ENCODE measurements around the gene DIAPH3. TPM values are rescaled to one million over a fixed set of nuclear protein-coding genes. Genes with fewer than 3 reads are reported as not detected.

Gene DIAPH3
- total and polyA plus RNA-seq, 2 of the 4 experiments (the other 2 are of a cell fraction): 8.9 to 9.3 TPM

- no peak overlapping the region for H2BK5ac ChIP-seq (ENCODE audit: low read depth, low read length, poor library complexity, severe bottlenecking)
- BruUV-seq (replicated peaks): no TSS peak
- H2BK15ac ChIP-seq (ENCODE audit: low read depth, low read length): no peak overlapping the region
- H3K27me3 ChIP-seq (ENCODE audit: control insufficient read depth, insufficient read depth, low read length): no peaks in the 10 kb centered on the region
- dilution Hi-C loops (cut with HindIII; ENCODE audit: low sequenced_read_pairs, unreplicated experiment): no loop called here
- no peak overlapping the region for H4K8ac ChIP-seq (ENCODE audit: low read depth in 2 of 2, low read length in 2 of 2)
- no peak overlapping the region for H3K27ac ChIP-seq (ENCODE audit: insufficient read depth, low read length)
- no peak overlapping the region for H3K9ac ChIP-seq (ENCODE audit: low read depth, low read length)
- no peak overlapping the region for H2BK120ac ChIP-seq (ENCODE audit: low read depth, low read length)
- H2AK9ac ChIP-seq (replicated peaks; ENCODE audit: low read depth, low read length, poor library complexity): no peak overlapping the region
- no peak overlapping the region for H2AFZ ChIP-seq (replicated peaks; ENCODE audit: low read length, poor library complexity)
- CTCF ChIA-PET: no interaction called here
- no peak overlapping the region for H3K4me2 ChIP-seq (ENCODE audit: low read depth, low read length)
- TF ChIP-seq NFE2L2 (IDR thresholded peaks at IDR 0.05; ENCODE audit: low read depth, low read length): no peak
- TF ChIP-seq MXI1 (IDR thresholded peaks at IDR 0.05; ENCODE audit: borderline replicate concordance, low read depth, low read length): no peak
- TF ChIP-seq CEBPB (IDR thresholded peaks at IDR 0.05; ENCODE audit: low read depth, low read length): no peak
- no peak for TF ChIP-seq FOS (IDR thresholded peaks at IDR 0.05; ENCODE audit: low read depth, low read length)
- no peak for TF ChIP-seq BHLHE40 (IDR thresholded peaks at IDR 0.05; ENCODE audit: low read depth, low read length)
- TF ChIP-seq, protein P1, sequence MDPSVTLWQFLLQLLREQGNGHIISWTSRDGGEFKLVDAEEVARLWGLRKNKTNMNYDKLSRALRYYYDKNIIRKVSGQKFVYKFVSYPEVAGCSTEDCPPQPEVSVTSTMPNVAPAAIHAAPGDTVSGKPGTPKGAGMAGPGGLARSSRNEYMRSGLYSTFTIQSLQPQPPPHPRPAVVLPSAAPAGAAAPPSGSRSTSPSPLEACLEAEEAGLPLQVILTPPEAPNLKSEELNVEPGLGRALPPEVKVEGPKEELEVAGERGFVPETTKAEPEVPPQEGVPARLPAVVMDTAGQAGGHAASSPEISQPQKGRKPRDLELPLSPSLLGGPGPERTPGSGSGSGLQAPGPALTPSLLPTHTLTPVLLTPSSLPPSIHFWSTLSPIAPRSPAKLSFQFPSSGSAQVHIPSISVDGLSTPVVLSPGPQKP (IDR thresholded peaks at IDR 0.05; ENCODE audit: borderline replicate concordance, low read depth, low read length): no peak
- no peak for TF ChIP-seq CHD1 (IDR thresholded peaks at IDR 0.05; ENCODE audit: low read depth, low read length)
- no peak for TF ChIP-seq RFX5 (IDR thresholded peaks at IDR 0.05; ENCODE audit: low read depth, low read length)
- no peak for TF ChIP-seq RAD21 (IDR thresholded peaks at IDR 0.05; ENCODE audit: low read length)
- TF ChIP-seq POLR2A (IDR thresholded peaks at IDR 0.05; ENCODE audit: low read depth, low read length): no peak
- no peak for TF ChIP-seq SMC3 (IDR thresholded peaks at IDR 0.05; ENCODE audit: low read depth, low read length)
- no peak for TF ChIP-seq MAFK (IDR thresholded peaks at IDR 0.05; ENCODE audit: low read depth, low read length)
- TF ChIP-seq, protein P2, sequence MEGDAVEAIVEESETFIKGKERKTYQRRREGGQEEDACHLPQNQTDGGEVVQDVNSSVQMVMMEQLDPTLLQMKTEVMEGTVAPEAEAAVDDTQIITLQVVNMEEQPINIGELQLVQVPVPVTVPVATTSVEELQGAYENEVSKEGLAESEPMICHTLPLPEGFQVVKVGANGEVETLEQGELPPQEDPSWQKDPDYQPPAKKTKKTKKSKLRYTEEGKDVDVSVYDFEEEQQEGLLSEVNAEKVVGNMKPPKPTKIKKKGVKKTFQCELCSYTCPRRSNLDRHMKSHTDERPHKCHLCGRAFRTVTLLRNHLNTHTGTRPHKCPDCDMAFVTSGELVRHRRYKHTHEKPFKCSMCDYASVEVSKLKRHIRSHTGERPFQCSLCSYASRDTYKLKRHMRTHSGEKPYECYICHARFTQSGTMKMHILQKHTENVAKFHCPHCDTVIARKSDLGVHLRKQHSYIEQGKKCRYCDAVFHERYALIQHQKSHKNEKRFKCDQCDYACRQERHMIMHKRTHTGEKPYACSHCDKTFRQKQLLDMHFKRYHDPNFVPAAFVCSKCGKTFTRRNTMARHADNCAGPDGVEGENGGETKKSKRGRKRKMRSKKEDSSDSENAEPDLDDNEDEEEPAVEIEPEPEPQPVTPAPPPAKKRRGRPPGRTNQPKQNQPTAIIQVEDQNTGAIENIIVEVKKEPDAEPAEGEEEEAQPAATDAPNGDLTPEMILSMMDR (conservative IDR thresholded peaks at IDR 0.05; ENCODE audit: low read depth, low read length): no peak
- TF ChIP-seq USF2 (IDR thresholded peaks at IDR 0.05; ENCODE audit: low read depth, low read length): no peak
- TF ChIP-seq MAZ (IDR thresholded peaks at IDR 0.05; ENCODE audit: borderline replicate concordance, low read depth, low read length): no peak
- no peak for TF ChIP-seq RCOR1 (IDR thresholded peaks at IDR 0.05; ENCODE audit: insufficient replicate concordance, low read length)
- no peak overlapping the region for H2BK20ac ChIP-seq (ENCODE audit: low read depth, low read length)
- H3K23ac ChIP-seq (ENCODE audit: low read depth, low read length): no peak overlapping the region
- no peak overlapping the region for H4K91ac ChIP-seq (ENCODE audit: insufficient read depth, low read depth, low read length)
- no peaks in the 10 kb centered on the region for H3K9me1 ChIP-seq (ENCODE audit: insufficient read depth, low read length)
- H4K5ac ChIP-seq (ENCODE audit: low read depth, low read length): no peak overlapping the region
- H4K20me1 ChIP-seq (ENCODE audit: insufficient read depth, low read length): no peaks in the 10 kb centered on the region
- no peak overlapping the region for H3K18ac ChIP-seq (ENCODE audit: low read depth, low read length)
- intact Hi-C loops (cut with micrococcal nuclease): no loop called here
- no peak overlapping the region for H3K56ac ChIP-seq (ENCODE audit: extremely low read depth, insufficient read depth, low read length)
- DNase-seq: no peak
- in situ Hi-C loops (cut with MboI; ENCODE audit: low sequenced_read_pairs): no loop called here
- H3K4me1 ChIP-seq (ENCODE audit: control insufficient read depth, insufficient read depth, low read length): no peaks in the 10 kb centered on the region
- WGBS, 2 experiments (ENCODE audit: extremely low coverage in 2 of 2, insufficient read length in 1 of 2): no CpG with 5 or more reads among the region's 3 CpGs
- no peak overlapping the region for H3K4me3 ChIP-seq (ENCODE audit: insufficient read depth, low read depth, low read length)
- H2AK5ac ChIP-seq (ENCODE audit: low read depth, low read length): no peak overlapping the region
- POLR2A ChIA-PET (ENCODE audit: unreplicated experiment): no interaction called here
- H3K36me3 ChIP-seq (ENCODE audit: control insufficient read depth, insufficient read depth, low read length): no peaks in the 10 kb centered on the region
- H3K14ac ChIP-seq (replicated peaks; ENCODE audit: low read depth, low read length): no peak overlapping the region
- no peak for ATAC-seq (ENCODE audit: low read depth)
- H3K9me3 ChIP-seq (ENCODE audit: control insufficient read depth, insufficient read depth, low read length): no peaks in the 10 kb centered on the region
- no peak overlapping the region for H3K4ac ChIP-seq (ENCODE audit: low read depth, low read length)
- H3K79me1 ChIP-seq (ENCODE audit: low read depth in 1 of 2, low read length in 2 of 2): peaks cover 0 to 5% of the 10 kb centered on the region in 2 experiments; a peak in 1 of 4 replicates
These were observed 433.7 kb downstream of the DIAPH3 start for GRCh38 chr13:59730026-59730425.
